ENCODE measurements around the gene GP5. TPM values are rescaled to one million over a fixed set of nuclear protein-coding genes. Genes with fewer than 3 reads are reported as not detected.
A peak's percentile ranks its signal among the peaks of the same experiment; 100 is the strongest.

GP5 gene
- total RNA-seq, 1 donor from 2014 or later = 0.23 TPM

GRCh38 chr3:194418671-194419070 is 19.6 kb upstream of the GP5 start:
- Mint-ChIP-seq H3K9me3 (ENCODE audit: unreplicated experiment) (no peaks in the 10 kb centered on the region), H3K4me3 (ENCODE audit: unreplicated experiment) (no peak overlapping the region), H3K27ac (ENCODE audit: unreplicated experiment) (no peak overlapping the region), H3K4me1 (ENCODE audit: unreplicated experiment) (no peaks in the 10 kb centered on the region), H3K27me3 (ENCODE audit: unreplicated experiment) (peaks cover 1% of the 10 kb centered on the region), H3K36me3 (ENCODE audit: low read depth, unreplicated experiment) (peaks cover 9% of the 10 kb centered on the region)
- no peak for DNase-seq (ENCODE audit: low spot score)
- TF ChIP-seq, protein P1, sequence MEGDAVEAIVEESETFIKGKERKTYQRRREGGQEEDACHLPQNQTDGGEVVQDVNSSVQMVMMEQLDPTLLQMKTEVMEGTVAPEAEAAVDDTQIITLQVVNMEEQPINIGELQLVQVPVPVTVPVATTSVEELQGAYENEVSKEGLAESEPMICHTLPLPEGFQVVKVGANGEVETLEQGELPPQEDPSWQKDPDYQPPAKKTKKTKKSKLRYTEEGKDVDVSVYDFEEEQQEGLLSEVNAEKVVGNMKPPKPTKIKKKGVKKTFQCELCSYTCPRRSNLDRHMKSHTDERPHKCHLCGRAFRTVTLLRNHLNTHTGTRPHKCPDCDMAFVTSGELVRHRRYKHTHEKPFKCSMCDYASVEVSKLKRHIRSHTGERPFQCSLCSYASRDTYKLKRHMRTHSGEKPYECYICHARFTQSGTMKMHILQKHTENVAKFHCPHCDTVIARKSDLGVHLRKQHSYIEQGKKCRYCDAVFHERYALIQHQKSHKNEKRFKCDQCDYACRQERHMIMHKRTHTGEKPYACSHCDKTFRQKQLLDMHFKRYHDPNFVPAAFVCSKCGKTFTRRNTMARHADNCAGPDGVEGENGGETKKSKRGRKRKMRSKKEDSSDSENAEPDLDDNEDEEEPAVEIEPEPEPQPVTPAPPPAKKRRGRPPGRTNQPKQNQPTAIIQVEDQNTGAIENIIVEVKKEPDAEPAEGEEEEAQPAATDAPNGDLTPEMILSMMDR (IDR thresholded peaks at IDR 0.05; ENCODE audit: unreplicated experiment) = no peak

DNA sequence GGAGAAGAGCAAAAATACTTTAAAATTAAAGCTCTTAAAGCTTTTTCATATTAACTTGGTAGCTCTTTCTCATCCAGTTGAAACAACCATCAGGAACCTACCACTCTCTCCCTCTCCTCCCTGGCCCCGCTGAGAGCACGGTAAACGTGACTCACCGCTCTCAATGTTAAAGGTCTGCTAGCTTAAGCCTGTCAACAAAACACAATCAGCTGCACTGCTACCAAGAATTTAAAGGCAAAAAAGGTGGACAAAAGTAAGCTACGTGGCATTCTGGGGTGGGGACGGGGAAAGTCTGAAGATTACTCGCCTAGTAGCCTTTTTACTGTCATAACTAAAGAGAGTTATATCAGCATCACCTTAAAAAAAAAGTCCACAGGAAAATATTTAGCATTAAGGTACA is 8.4 kb upstream of the GP5 start:
- TF ChIP-seq, protein P1 (IDR thresholded peaks at IDR 0.05; ENCODE audit: unreplicated experiment) = no peak
- H3K9me3 Mint-ChIP-seq (ENCODE audit: unreplicated experiment) = no peaks in the 10 kb centered on the region
- H3K4me1 Mint-ChIP-seq (ENCODE audit: unreplicated experiment) = no peaks in the 10 kb centered on the region
- DNase-seq (ENCODE audit: low spot score) = no peak
- no peak overlapping the region for H3K4me3 Mint-ChIP-seq (ENCODE audit: unreplicated experiment)
- H3K36me3 Mint-ChIP-seq (ENCODE audit: low read depth, unreplicated experiment) = no peaks in the 10 kb centered on the region
- H3K27ac Mint-ChIP-seq (ENCODE audit: unreplicated experiment) = no peak overlapping the region
- peaks cover 1% of the 10 kb centered on the region for H3K27me3 Mint-ChIP-seq (ENCODE audit: unreplicated experiment)

DNA sequence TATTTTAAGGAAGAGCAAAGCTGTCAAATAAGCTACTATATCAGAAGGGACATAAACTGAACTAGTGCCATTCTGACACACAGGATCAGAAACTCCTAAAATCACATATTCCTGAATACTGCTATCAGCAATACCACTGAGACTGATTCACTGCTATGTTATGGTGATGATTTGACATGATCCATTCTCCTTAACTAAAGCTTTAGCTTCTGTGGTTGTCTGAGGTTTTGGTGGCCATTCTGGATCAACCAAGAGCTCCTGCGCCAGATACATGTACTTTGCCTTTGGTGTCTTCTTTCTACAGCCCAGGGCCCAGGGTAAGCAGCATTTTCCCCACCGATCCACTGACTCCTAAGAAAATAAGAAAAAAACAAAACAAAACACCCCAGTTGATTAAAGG is 6.7 kb upstream of the GP5 start:
- no peak for DNase-seq (ENCODE audit: low spot score)
- H3K4me1 Mint-ChIP-seq (ENCODE audit: unreplicated experiment) = peaks cover 3% of the 10 kb centered on the region
- no peaks in the 10 kb centered on the region for H3K27me3 Mint-ChIP-seq (ENCODE audit: unreplicated experiment)

GRCh38 chr3:194404365-194405140 is 5.5 kb upstream of the GP5 start:
- Mint-ChIP-seq H3K4me3 (ENCODE audit: unreplicated experiment) (no peak overlapping the region), H3K27me3 (ENCODE audit: unreplicated experiment) (no peaks in the 10 kb centered on the region), H3K4me1 (ENCODE audit: unreplicated experiment) (peaks cover 7% of the 10 kb centered on the region), H3K9me3 (ENCODE audit: unreplicated experiment) (no peaks in the 10 kb centered on the region), H3K27ac (ENCODE audit: unreplicated experiment) (no peak overlapping the region), H3K36me3 (ENCODE audit: low read depth, unreplicated experiment) (no peaks in the 10 kb centered on the region)
- peak; percentile 35 for DNase-seq (ENCODE audit: low spot score)
- TF ChIP-seq, protein P1 (IDR thresholded peaks at IDR 0.05; ENCODE audit: unreplicated experiment) = peak; percentile 85

More for the DNA sequence above, 6.7 kb upstream of the GP5 start:
- Mint-ChIP-seq H3K9me3 (ENCODE audit: unreplicated experiment) (no peaks in the 10 kb centered on the region), H3K36me3 (ENCODE audit: low read depth, unreplicated experiment) (no peaks in the 10 kb centered on the region), H3K27ac (ENCODE audit: unreplicated experiment) (no peak overlapping the region), H3K4me3 (ENCODE audit: unreplicated experiment) (no peak overlapping the region)
- TF ChIP-seq, protein P1 (IDR thresholded peaks at IDR 0.05; ENCODE audit: unreplicated experiment) = no peak

DNA sequence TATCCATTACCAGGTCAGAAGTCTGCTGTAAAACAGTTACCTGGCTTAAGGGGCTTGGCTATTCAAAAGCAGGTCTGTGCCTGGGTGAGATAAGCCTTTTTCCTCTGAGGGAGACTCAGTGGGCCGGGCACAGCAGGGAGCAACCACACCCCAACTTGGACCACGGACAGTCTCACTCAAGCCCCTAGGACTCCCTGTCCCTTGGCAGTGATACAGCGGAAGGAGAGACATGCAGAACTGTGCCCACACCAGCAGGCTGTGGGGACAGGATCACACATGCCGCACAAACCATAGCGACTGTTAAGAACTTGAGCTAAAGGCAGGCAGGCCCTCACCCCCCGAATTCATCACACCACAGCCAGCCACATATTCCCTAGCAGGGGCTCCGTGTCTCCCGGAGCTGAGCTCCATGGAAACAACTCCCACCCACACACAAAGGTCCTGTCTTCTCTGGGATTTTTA is 2.8 kb upstream of the GP5 start:
- Mint-ChIP-seq H3K36me3 (ENCODE audit: low read depth, unreplicated experiment) (no peaks in the 10 kb centered on the region), H3K4me3 (ENCODE audit: unreplicated experiment) (no peak overlapping the region), H3K9me3 (ENCODE audit: unreplicated experiment) (no peaks in the 10 kb centered on the region), H3K27ac (ENCODE audit: unreplicated experiment) (no peak overlapping the region), H3K27me3 (ENCODE audit: unreplicated experiment) (peaks cover 2% of the 10 kb centered on the region), H3K4me1 (ENCODE audit: unreplicated experiment) (peaks cover 22% of the 10 kb centered on the region)
- TF ChIP-seq, protein P1 (IDR thresholded peaks at IDR 0.05; ENCODE audit: unreplicated experiment) = no peak
- DNase-seq (ENCODE audit: low spot score) = no peak
